HG02970 (cell line): ENCODE measurements around the gene LYZL4.

Experiments
- ATAC-seq: cut with Tn5 transposase; IDR thresholded peaks from one replicate; pipeline ENCODE4 v1.9.1; 2021; ENCODE audit warnings: mild to moderate bottlenecking, moderate library complexity, moderate number of reproducible peaks; ENCODE audit not compliant: unreplicated experiment, low FRiP score

Gene LYZL4, protein sequence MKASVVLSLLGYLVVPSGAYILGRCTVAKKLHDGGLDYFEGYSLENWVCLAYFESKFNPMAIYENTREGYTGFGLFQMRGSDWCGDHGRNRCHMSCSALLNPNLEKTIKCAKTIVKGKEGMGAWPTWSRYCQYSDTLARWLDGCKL

DNA sequence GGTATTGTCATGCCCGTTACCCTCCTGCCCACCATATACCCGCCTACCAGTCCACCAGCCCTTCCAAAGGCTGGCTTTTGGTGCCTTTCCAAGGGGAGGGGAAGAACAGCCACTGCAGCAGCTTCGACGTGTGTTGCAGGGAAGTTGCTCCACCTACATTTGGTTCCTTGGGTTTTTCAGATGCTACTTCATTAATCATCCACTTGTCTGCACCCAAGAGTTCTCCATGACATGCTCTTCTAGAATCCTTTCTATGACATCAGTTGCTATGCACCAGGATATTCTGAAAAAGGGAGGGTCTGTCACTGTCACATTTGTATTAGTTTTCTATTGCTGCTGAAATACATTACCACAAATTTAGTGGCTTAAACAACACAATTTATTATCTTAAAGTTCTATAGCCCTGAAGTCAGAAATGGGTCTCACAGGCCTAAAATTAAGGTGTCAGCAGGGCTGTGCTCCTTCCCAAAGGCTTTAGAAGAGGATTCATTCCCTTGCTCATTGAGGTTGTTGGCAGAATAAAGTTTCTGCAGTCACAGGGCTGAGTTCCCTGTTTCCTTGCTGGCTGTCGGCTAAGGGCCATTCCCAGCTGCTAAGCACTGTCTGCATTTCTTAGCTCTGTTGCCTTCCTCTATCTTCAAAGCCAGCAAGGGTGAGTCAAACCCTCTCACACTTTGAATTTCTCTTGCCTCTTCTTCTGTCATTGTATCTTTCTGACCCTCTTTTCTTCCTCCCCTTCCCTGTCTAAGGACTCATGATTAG is at the start of gene LYZL4:
Gene LYZL4, minus strand, starts transcription at position 241 of the 762 bp plus-strand sequence. CDS start 3,359 bp downstream, outside the sequence.
- ATAC-seq: no peak

- no peak for ATAC-seq
Observed at GRCh38 chr3:42459151-42459550, 48.7 kb upstream of the LYZL4 start.

- no peak for ATAC-seq
Observed at GRCh38 chr3:42456211-42456610, 45.8 kb upstream of the LYZL4 start.

DNA sequence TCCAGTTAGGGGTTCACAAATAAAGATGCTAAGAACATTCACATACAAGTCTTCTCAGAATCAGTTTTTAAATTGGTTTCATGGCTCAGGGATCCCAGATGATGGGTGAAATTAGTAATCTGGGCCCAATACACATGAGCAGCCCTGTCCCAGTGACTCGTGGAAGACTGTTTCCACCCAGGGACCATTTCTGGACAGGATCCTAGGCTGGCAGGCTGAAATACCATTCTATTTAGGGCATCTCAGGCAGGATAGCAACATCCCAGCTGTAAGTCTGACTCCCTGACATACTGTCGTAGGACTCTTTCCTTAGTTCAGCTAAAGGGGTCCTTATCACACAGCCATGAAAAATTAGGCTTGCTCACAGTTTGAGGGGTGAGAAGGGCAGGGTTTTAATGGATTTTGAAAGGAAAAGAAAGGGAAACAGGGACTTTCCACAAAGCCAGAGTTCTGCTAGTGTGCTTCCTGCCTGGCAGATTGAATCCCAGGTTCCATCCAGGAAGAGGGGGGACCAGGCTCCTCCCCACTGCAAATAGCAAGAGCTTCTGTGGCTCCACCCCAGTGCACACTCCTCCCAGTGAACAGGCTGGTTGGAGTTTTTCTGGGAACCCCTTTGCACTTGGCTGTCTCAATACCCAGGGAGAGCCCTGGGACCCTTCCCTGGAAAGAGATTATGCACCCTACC is 41.3 kb upstream of the LYZL4 start:
- no peak for ATAC-seq

DNA sequence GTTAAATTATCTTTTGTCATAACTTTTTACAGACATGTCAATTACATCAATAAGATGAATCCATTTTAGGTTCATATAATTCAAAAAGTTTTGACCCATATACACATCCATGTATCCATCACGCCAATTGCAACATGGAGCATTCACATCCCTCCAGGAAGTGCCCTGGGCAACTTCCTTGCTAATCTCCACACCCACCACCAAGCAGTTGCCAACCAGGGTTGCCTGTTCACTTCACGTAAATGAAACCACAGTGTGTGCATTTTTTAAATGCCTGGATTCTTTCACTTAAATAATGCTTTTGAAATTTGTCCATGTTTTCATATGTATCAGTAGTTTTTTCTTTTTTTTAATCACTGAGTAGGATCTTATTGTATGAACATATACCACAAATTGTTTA is 40.7 kb upstream of the LYZL4 start:
- no peak for ATAC-seq

GRCh38 chr3:42450567-42450966 is 40.2 kb upstream of the LYZL4 start:
- no peak for ATAC-seq

- no peak for ATAC-seq
Observed at GRCh38 chr3:42447481-42447880, 37.1 kb upstream of the LYZL4 start.

DNA sequence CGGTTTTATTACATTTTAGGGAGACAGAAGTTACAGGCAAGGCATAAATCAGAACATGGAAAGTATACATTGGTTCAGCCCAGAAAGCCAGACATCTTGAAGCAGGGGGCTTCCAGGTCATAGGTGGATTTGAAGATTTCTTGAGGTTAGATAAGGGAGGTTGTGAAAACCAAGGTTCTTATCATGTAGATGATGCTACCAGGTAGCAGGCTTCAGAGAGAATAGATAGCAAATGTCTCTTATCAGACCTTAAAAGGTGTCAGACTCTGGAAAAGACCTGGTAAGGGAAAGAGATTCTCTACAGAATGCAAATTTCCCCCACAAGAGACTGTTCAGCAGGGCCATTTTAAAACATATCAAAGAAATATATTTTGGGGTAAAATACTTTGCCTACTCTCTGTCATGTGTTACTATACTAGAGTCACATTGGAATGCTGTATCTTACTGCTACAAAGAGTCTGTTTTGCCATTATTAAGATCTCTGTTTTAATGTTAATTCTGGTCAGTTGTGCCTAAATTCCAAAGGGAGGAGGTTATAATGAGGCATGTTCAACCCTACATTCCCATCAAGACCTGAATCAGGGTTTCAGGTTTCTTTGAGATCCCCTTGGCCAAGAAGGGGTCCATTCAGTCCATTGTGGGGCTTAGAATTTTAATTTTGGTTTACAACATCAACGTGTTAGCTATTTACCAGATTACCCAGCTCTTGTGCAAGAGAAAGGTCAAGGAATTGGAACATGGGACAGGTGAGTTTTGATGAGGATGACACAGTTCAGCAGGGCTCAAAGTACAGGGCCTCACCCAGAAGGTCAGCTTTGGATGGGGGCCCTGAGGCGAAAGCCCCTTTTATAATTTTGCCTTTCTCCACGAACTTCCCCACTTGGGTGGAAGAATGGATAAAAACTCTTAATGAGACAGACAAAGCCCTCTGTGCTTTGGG is 36.0 kb upstream of the LYZL4 start:
- no peak for ATAC-seq

DNA sequence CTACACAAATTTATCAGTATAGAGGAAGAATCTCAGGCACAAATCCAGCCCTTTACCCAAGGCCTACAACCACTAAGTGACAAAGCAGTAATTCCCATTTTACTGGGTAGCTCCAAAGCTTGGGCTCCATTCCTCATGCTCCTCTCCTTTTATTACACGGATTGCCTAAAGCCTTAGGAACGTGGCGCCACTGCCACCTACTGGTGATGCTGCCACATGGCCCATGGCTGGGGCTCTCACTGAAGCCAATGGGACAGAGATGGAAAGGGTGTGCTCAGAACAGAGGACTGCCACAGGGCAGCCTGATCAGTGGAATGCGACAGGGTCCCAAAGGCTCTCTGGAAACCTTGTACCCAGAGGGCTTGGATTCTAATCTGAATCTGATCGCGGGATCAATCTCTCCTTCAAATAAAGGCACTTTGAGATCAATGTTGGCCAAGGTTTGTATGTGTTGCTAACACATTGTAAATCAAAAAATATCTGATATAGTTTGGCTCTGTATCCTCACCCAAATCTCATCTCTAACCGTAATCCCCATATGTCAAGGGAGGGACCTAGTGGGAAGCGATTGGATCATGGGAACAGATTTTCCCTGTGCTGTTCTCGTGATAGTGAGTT is 33.5 kb upstream of the LYZL4 start:
- ATAC-seq: no peak

GRCh38 chr3:42443292-42443691 is 32.9 kb upstream of the LYZL4 start:
- no peak for ATAC-seq

DNA sequence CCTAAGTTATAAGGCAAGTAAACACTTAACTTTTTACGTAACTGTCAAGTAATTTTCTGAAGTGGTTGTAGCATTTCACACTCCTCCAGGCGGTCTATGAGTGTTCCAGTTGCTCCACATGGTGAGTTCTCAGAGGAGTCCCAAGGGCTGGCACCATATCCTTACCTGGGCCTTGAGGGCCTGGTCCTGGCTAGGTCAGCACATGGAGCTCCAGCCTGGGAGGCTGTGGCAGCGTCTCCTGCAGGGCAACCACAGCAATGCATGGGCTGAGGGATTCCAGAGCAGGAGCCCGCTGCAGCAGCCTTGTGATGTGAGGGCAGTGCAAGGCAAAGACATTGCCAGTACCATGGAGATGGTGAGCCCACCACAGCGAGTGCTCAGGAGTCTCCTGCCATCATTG is 32.2 kb upstream of the LYZL4 start:
- no peak for ATAC-seq

GRCh38 chr3:42441791-42442190 is 31.4 kb upstream of the LYZL4 start:
- ATAC-seq: no peak

GRCh38 chr3:42440924-42441323 is 30.5 kb upstream of the LYZL4 start:
- no peak for ATAC-seq

DNA sequence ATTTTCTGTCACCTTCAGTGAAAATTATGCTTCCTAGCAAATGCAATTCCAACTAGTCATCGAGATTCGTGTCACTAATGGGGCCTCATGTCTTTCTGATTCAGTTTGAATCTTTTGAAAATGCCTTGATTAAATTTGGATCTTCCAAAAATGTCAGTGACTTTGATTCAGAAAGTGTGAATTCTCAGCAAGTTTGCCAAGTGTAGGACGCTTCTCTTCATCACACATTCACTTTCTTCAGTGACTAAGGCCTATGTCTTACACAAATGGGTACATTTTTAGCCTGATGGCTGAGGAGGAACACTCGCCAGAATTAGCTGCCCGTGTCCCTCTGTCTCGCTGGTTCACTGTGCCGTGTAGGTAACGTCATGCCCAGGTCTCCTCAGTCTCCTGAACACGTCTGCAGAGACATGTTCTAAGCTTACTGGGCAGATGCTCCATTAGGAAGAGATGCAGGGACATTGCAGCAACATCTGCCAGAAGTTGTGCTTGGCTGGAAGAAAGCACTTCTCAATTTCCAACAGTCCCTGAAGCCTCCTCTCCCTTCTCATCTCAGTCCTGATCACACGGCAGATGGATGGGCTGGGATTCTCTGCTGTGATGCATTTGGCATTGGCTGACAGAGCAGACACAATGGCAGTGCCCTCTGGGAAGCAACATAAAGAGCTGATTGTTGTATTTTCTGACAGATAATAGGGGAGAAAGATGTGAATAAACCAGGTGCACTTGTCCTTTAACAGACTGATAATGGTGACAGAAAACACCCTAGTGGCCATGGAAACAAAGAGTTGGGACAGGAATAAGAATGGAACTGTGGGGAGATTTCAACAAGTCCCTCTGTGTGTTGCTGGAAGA is 29.1 kb upstream of the LYZL4 start:
- ATAC-seq: no peak

GRCh38 chr3:42438758-42439157 is 28.3 kb upstream of the LYZL4 start:
- ATAC-seq: no peak

DNA sequence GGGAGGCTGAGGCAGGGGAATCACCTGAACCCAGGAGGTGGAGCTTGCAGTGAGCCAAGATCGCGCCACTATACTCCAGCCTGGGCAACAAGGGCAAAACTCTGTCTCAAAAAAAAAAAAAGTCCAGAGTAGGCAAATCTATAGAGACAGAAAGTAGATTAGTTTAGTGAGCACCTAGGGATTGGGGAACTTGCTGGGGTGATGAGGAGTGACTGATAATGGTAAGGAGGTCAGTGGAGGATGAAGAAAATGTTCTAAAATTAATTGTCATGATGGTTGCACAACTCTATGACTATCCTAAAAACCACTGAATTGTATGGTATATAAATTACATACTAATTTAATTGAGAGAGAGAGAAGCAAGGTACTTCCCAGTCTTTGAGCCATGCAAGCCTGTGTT is 27.8 kb upstream of the LYZL4 start:
- ATAC-seq: no peak

DNA sequence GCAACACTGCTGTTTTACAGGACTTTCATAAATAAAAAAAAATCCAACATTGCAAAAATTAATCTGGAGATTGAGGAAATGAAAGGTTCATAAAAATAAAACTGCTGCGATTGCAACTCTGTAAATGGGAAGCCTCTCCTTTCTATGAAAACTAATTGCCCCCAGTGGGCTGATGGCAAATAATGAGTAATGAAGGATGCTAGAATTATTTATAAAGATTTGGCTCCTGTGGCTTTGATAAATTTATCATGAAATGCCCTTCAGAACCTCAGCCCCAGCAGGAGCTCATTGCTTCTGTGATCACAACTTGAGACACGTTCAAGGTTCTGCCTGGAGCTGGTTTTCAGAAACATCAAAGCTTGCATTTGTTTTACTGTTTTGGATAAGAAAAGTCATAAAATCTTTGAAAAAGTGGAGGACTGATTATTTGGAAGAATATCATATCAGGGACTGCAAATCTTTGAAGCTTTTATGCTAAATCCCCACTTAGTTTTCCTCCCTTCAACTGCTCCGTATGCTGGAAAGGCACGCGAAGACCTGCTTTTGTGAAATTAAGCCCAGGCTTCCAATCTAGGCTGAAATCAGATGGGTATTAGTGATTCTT is 24.5 kb upstream of the LYZL4 start:
- no peak for ATAC-seq

GRCh38 chr3:42432485-42432884 is 22.1 kb upstream of the LYZL4 start:
- ATAC-seq: no peak
